GM18909 (cell line): ENCODE results near the gene MOAP1.
"Not testable (repeated sequence)": the region's sequence is repeated elsewhere in the genome, so short reads cannot be mapped to it uniquely, and the experiment has no call there.

Source experiments
- ATAC-seq: cut with Tn5 transposase; IDR thresholded peaks from one replicate; pipeline ENCODE4 v1.9.1; 2021; ENCODE audit warnings: mild to moderate bottlenecking; ENCODE audit not compliant: unreplicated experiment, poor library complexity

Gene MOAP1

DNA sequence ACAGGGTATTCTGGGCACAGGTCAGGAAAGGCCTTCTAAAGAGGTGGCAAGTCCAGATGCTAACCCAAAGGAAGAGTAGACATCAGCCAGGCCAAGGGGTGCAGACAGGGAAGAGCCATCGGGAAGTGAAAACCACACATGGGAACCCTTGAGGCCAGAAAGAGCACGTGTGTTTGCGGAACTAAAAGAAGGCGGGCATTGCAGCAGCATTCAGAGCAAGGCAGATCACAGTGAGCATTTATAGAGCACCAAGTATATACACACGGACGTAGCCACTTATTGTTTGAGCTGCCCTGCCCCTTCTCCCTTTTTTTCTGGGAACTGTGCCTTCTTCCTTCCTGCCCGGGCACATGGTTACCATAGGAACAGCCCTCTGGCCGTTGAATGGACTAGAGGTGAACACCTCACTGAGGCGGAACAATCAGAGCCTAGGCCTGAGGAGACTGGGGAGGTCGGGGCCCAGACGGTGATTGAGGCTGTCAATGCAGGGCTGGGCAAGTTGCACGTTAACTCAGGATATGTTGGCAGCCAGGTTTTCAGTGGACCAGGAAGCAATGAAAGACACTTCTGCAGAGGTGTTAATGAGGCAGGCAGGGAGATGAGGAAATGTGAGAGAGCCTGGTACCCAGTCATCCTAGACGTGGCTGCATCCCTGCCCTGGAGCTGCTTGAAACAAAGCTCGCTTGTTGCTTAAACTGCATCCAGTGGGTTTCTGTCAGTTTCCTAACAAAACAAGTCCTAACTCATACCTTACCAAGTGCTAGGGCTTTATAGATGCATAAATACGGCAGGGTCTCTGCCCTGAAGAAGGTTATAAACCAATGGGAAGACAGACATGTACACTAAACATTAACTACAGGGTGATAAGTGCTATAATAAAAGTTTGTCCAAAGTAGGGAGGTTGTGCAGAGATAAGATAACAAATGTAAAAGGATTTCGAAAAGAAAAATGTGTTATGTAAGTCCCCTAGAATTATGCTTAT is 34.2 kb downstream of the MOAP1 start:
- no peak for ATAC-seq

DNA sequence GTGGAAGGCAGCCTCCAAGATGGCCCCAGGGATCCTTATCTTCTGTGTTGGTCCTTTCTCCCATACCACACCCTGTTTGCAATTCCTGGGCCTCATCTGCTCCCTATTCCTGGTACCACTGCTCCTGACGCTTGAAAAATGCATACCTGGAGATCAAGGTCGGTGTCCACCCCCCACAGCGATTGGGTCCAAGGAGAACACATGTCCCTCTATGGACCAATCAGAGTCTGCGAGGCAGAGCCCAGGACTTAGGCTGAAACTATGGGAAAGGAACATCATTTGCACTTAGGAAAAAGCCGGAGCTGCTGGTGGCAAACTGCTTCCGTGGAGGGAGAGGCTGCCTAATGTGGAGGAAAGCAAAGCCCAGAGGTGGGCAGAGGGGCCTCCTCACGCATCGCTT is 35.7 kb downstream of the MOAP1 start:
- ATAC-seq: no peak

DNA sequence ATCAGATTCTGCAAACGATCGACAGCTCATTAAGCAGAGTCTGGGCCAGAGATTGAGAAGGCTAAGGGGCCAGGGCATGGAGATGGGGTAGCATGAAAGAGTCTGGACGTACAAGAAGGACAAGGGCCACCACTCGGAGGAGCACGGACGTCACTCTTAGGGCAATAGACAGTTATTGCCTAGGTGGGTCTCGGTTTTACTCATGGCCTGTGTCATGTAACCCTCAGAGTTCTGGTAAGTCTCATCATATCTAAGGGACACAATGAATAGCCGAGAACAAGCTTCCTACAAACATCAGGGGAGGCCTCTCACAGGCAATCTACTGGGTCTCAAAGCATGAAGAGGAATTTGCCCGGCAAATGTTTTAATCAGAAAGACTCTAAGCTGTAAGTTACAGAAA is 38.6 kb downstream of the MOAP1 start:
- no peak for ATAC-seq

DNA sequence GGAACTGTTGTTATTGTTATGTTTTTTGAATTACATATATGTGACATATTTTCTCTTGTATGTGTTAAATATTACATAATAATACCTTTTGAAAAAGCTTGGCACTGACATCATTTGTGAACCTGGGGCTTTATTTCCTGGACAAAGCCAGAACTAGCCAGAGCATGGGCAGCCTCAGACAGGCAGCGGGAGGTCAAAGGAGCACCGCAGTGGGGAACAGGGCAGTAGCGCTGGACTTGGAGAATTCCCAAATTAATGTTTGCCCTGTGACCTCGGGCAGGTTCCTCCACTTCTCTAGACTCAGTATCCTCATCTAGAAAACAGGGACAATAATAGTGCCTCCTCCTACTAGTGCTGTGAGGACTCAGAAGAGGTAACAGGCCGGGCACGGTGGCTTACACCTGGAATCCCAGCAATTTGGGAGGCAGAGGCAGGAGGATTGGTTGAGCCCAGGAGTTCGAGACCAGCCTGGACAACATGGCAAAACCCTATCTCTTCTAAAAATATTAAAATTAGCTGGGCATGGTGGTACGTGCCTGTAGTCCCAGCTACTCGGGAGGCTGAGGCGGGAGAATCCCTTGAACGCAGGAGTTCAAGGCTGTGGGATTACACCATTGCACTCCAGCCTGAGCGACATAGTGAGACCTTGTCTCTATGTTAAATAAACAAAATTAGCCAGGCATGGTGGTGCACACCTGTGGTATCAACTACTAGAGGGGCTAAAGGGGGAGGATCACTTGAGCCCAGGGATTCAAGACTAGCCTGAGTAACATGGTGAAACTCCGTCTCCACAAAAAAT is 41.6 kb downstream of the MOAP1 start:
- no peak for ATAC-seq

DNA sequence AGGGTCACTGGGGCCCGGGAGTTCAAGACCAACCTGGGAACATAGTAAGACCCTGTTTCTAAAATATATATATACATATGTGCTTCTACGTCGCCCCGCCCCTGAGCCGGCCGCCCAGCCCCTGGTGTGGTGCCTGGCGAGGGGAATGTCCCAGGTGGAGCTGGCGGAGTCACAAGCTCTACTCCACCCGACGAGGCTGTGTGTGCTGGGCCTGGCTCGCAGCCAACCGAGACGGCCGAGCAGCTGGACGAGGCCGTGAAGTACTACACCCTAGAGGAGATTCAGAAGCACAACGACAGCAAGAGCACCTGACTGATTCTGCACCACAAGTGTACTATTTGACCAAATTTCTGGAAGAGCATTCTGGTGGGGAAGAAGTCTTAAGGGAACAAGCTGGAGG is 46.8 kb downstream of the MOAP1 start:
- ATAC-seq: no peak

DNA sequence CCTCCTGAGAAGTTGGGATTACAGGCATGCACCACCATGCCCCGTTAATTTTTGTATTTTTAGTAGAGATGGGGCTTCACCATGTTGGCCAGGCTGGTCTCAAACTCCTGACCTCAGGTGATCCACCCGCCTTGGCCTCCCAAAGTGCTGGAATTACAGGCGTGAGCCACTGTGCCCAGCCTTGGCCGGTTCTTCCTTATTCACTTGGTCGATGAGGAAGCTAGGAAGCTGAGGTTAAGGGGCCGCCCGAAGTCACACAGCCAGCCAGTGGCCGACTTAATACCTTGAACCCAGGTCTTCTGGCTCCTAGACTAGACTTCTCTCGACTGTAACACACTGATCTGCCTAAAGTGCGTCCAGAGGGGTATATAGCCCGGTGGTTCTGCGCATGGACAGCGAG is 48.2 kb downstream of the MOAP1 start:
- ATAC-seq: not testable (repeated sequence)

DNA sequence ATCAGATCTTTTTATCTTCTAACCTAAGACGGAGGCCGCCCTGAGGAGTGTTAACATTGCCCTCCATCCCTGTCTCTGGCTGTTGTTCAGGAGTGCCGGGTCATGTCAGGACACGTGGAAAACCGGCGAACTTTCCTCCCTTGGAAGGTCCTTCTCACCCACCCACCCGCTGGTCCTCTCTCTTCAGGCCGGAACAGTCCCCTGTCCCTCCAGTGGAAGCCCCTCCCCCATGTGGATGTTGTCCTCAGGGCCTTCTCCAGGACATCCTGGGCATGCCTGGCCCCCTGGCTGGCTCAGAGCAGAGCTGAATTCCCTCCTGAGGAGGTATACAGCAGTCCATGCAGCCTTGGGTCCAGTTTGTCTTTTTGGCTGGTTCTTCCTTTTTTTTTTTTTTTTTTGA is 48.7 kb downstream of the MOAP1 start:
- ATAC-seq: no peak

DNA sequence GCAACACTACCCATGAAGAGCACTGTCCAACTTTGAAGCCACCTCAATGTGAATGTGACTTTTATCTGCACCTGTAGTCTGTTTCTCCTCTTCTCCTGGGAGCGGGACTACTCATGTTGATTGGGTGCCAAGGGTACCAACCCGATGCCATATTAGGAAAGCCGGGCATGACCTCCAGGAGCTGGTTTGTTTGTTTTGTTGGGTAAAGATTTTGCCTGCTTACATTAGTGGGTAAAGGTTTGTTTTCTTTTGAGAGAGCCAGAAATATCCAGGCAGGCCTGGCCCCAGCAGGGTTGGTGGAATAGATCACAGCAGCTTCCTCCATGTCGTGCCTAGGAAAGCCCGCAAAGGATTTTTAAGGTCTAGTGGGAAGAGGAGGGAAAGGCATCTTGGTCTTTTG is 49.3 kb downstream of the MOAP1 start:
- ATAC-seq: no peak

DNA sequence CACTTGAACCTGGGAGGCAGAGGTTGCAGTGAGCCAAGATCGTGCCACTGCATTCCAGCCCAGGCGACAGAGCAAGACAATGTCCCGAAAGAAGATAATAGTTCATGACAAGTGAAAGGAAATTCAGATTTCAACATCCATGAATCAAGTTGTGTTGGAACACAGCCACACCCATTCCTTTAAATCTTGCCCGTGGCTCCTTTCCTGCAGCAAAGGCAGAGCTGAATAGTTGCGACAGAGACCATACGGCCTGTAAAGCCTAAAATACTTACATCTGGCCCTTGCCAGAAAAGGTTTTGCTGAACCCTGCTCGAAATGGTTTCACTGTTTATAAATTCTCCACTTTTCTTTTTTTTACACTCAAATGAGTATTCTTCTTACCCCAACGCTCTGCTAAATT is 51.2 kb downstream of the MOAP1 start:
- ATAC-seq: no peak

DNA sequence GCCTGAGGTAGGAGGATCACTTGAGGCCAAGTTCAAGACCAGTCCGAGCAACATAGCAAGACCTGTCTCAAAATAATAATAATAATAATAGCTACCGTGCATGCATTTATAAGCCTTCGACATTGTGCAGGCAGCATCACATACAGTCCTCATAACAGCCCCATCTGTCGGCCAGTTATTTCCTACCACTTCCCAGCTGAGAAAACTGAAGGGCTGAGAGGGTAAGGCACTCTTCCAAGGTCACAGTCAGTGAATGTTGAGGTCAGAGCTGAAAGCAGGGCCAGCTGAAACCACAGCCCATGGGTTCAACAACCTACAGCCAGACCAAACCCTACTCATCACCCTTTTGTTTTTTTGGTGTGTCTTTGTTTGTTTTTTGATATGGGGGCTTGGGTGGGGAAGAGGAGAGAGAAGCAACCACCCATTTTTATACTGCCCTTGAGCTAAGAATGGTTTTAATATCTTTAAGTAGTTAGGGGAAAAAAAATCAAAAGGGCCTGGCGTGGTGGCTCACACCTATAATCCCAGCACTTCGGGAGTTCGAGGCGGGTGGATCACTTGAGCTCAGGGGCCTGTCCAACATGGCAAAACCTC is 52.1 kb downstream of the MOAP1 start:
- no peak for ATAC-seq
